NCI-H1417 (cell line): ENCODE measurements around the gene UPF1.
"Not testable (repeated sequence)": the region's sequence is repeated elsewhere in the genome, so short reads cannot be mapped to it uniquely, and the experiment has no call there.

ENCODE experiments used
- DNase-seq, 3 experiments: peaks; one replicate each; lab custom pipeline; 2025; lab: John Stamatoyannopoulos, UW

The UPF1 gene

DNA sequence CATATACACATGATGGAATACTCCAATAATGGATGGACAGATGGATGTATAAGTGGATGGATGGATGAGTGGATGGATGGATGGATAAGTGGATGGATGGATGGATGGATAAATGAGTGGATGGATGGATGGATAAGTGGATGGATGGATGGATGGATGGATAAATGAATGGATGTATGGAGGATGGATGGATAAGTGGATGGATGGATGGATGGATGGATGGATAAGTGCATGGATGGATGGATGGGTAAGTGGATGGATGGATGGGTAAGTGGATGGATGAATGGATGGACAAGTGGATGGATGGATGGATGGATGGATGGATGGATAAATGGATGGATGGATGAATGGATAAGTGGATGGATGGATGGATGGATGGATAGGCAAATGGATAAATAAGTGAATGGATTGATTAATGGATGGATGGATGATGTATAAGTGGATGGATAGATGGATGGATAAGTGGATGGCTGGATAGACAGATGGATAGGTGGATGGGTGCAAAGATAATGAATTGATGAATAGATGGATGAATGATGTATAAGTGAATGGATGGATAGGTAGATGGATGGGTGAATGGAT is 32.3 kb upstream of the UPF1 start:
- no peak for DNase-seq

DNA sequence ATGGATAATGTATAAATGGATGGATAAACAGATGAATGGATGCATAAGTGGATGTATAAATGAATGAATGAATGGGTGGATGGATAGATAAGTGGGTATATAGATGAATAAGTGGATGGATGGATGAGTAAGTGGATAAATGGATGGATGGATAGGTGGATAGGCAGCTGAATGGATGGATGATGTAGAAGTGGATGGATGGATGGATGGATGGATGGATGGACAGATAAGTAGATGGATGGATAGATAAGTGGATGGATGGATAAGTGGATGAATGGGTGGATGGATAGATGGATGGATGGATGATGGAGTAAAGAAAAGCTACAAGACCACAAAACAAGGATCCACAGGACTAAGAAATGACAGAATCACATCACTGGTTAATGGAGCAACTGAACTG is 31.7 kb upstream of the UPF1 start:
- no peak for DNase-seq

DNA sequence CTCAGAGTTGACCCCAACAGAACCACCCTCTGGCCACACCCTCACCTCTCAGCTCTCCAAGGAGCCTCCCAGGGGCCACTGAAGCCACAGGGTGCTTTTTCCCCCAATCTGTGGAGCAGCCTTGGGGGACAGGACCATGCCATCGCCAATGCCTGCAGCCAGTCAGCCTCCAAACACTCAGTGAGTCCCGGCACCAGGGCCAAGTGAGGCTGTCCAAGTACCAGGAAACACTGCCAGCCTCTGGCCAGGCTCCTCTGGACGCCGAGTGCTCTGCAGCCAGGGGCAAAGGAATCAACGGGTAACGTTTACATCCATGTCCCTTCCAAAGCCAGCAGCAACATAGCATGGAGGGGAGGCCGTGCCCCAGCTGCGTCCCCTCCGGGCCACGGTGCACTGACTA is 31.1 kb upstream of the UPF1 start:
- DNase-seq, result no peak

DNA sequence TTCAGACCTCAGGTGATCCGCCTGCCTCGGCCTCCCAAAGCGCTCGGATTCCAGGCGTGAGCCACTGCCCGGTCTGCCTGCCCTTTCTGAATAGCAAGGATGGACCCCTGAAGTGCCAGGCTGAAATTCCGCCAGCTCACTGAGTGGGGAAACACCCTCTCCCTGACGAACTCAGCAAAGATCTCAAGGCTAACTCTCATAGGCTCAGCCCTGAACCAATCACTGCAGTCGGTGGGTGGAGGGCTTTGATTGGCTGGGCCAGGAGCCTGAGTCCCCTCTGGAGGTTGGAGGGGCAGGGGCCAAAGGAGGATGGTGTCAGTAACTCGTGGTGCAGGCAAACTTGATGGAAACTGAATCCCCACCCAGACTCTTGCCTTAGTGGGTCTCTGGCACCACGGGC is 29.4 kb upstream of the UPF1 start:
- DNase-seq, result no peak

DNA sequence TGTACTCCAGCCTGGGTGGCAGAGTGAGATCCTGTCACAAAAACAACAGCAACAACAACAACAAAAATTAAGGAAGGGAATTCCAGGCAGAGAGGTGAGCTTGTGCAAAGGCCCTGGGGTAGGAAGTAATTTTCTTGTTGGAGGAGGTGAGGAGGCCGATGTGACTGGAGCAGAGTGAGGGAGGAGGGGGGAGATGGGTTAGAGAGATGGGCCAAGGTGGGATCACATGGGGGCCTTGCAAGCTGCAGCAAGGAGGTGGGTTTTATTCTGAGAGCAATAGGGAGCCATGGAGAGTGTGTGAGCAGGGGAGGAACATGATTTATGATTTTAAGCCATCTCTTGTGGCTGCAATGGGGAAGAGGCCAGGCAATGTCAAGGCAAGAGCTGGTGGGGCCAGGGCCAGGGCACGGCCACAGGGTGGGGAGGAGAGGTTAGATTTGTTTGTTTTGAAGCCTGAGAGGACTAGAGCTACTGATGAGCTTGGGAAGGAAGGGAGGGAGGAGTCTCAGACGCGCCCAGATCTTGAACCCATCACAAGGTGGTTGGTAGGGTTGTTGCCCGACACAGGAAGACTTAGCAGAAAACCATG is 28.1 kb upstream of the UPF1 start:
- DNase-seq, result no peak

DNA sequence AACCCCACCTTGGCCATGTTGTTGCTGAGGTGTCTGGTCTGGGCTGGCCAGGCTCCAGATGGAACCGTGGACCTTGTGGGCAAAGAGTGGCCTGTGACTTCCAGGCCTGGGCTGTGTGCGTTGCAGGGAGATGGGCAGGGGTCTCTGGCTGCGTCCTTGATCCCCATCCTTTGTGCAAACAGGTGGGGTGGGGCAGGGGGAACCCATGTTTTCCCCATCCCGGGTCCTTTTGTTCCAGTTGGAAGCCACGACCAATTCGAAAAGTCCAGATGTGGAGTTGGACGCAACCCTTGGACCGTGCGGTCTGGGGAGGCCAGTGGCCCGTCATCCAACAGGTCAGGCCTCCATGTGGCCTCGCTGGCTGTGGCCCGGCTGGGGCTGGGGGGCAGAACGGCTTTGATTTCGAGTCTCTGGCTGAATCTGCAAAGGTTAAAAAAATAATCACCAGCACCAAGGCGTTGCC is 27.6 kb upstream of the UPF1 start:
- no peak for DNase-seq

DNA sequence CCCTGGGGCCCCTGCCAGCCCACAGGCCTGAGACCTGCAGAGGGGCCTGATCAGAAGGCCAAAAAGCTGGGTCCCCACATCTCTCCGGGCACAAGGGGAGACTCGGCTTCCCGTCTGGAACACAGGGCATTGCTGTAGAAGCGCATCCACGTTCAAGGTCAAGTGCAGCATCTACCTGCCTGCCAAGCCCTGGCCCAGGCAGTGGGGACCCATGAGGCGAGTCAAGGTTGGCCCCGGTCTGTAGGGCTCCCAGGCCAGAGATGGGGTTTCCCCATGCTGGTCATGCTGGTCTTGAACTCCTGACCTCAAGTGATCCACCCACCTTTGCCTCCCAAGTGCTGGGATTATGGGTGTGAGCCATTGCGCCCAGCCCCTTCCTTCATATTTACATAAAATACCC is 27.1 kb upstream of the UPF1 start:
- no peak for DNase-seq

DNA sequence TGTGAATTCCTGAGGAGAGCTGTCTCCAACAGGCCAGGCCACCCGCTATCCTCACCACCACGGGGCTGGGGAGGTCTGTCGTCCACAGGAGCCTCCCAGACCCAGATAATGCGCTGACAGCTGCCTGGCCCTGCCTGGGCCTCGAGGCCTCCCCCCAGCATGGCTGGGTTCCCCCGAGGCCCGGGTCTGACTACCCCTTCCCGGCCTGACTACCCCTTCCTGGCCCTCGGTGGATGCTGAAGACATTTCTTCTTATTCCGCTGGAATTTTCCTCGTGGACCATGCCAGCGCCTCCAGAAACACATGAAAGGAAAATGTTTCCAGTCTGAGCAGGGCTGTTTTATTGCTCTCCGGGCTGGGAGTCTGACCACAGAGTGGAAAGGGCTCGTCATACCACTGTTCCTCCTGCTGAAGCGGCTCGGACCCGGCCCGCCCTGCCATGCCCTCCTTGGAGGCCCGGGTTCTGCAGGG is 23.9 kb upstream of the UPF1 start:
- DNase-seq, result no peak

DNA sequence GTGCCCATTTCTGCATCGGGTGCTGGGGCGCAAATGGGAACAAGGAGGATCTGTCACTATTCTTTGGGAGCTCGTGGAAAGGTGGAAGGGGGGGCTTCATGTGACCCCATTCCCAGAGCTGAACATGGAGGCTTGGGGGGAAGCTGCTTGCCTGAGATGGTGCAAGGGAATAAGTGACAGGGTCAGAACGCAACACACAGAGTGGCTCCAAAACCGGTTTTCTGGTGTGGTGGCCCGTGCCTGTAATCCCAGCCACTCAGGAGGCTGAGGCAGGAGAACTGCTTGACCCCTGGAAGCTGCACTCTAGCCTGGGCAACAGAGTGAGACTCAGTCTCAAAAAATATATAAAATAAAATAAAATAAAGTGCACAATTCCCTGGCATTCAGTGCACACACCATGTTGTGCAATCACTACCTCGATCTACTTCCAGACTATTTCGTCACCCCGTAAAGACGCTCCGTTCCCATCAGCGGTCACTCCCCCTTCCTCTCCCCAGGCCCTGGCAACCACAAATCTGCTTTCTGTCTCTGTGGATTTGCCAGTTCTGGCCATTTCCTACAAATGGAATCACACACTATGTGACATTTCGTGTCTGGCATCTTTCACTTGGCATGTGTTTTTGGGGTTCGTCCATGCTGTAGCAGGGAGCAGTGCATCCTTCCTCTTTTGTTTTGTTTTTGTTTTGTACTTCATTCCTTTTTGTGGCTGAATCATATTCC is 22.4 kb upstream of the UPF1 start:
- DNase-seq, result no peak

DNA sequence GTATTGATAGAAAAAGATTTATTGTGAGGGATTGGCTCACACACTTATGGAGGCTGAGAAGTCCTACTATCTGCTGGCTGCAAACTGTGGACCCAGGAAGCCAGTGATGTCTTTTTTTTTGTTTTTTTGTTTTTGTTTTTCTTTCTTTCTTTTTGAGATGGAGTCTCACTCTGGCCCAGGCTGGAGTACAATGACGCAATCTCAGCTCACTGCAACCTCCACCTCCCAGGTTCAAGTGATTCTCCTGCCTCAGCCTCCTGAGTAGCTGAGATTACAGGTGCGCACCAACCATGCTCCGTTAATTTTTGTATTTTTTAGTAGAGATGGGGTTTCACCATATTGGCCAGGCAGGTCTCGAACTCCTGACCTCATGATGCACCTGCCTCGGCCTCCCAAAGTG is 20.1 kb upstream of the UPF1 start:
- DNase-seq, result not testable (repeated sequence)

DNA sequence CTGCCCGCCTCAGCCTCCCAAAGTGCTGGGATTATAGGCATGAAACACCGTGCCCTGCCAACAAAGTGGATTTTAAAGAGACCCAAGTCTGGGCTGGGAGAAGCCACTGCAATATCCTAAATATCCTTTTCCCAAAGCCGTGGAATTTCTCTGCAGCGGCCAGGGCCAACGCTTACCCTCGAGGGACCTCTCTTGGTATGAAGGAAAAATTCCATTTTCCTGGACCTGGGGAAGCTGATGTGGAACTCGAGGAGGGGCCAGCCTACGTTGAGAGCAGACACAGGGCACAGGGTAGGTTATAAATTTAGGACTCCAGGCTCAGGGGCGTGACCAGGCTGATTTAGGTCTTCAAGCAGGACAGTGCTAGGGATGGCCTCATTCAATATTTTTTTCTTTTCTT is 17.7 kb upstream of the UPF1 start:
- no peak for DNase-seq

DNA sequence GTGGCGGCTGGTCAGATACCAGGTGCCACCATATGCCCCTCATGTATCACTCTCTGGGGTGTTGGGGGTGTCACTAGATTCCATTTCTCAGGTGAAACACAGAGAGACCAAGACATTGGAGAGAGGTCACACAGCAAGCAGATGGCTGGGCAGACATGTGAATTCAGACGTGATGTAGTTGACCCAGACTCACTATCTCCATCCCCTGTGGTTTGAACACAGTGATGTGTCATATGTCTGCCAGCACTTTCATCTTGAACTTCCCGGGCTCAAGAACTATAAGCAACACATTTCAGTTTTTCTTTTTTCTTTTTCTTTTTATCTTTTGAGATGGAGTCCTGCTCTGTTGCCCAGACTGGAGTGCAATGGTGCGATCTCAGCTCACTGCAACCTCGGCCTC is 16.1 kb upstream of the UPF1 start:
- DNase-seq, result no peak

DNA sequence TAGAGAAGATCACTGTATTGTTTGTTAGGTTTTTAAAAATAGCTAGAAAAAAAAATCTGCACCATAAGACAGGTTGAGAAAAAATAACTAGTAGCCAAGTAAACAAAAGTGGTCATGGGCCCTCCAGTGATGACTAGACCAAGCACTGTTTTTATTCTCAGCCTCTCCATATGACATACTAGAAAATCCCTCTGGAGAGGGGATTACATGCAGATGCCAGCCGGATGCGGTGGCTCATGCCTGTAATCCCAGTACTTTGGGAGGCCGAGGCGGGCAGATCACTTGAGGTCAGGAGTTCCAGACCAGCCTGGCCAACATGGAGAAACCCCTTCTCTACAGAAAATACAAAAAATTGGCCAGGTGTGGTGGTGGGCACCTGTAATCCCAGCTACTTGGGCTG is 15.1 kb upstream of the UPF1 start:
- DNase-seq, result not testable (repeated sequence)

DNA sequence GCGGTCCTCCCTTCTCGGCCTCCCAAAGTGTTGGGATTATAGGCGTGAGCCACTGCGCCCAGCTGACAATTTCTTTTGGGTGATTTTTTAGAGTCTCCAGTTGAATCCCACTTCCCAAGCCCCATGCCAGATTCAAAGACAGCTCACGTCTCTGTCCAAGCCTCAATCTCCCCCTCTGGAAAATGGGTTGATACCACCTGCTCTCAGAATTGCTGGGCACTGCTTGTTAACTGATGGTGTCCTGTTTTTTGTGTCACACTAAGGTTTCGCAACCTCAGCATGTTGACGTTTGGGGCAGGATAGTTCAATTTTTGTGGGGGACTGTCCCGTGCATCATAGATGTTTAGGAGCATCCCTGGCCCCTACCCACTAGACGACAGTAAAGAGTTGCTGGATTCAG is 14.2 kb upstream of the UPF1 start:
- DNase-seq, result no peak

DNA sequence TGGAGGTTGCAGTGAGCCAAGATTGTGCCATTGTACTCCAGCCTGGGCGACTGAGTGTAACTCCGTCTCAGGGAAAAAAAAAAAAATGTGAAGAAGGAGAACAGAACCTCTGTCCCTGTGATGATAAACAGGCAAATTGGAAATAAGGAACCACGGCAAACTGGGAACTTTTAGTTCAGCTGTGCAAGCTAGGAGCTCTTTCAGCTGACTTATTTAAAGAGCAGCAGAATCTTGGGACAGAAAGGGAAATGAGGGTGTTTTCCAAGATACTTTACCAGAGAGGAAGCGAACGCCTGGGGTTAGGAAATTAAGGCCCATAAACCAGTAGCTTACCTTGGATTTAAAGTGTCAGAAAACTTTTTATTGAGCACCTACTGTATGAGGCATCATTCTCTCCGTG is 3.0 kb upstream of the UPF1 start:
- DNase-seq, result no peak

DNA sequence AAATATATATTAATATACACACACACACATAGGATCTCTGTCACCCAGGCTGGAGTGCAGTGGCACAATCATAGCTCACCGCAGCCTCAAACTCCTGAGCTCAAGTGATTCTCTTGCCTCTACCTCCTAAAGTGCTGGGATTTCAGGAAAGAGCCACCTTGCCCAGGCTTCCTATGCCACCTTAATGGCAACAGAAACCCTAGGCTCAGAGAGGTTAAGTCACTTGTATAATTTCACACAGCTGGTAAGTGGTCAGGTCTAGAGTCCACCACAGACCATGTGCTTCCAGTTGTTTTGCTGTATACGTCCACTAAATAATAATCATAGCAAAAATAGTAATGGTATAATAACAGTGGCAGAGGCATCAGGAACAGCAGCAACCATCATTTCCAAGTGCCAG is 1.3 kb upstream of the UPF1 start:
- no peak for DNase-seq

DNA sequence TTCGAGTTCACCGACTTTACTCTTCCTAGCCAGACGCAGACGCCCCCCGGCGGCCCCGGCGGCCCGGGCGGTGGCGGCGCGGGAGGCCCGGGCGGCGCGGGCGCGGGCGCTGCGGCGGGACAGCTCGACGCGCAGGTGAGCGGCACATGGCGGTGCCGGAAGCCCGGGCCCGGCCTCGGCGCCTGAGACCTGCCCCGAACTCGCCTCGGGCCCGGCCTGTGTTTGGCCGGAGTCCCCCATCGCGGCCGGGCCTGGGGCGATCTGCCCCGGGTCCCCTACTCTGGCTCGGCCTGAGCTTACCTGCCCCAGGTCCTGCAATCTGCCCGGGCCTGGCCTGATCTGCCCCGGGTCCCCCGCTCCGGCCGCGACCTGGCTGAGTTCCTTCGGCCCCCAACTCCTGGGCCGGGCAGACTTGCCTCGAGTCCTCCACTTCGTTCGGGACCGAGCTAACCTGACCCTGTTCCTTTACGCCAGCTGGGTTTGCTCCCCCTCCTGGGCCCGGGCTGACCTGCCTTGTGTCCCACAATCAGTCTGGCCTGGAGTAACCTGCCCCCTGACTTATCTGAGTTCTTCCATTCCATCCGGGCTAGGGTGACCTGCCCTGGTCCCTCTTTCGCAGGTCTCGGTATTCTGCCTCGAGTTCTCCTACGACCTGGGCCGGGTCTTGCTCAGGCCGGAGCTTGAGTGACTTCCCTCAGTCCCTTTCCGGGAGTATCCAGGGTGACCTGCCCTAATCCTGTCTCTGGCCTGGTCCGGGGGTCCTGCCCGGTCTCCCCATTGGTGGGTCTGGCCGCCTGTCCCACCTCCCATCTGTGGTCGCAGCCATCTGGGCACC is 764 bp downstream of the UPF1 start:
- peak in 2 of 3 experiments; percentile 30 to 38 for DNase-seq

DNA sequence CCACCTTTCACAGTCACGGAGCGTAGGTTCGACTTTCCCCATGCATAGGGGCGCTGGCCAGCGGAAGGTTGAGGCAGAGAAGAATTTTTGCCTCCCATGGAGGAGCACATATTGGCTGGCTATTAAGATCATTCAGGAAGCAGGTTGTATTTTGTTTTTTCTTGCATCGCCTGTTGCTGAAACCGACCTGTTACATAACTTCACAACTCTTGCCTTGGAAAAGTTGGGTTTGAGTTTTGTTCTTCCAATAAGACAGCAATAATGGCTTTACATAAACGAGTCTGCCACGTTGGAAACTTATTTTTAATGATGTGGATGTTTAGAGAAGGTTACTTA is 1.4 kb downstream of the UPF1 start:
- peak in 1 of 3 experiments; percentile 7 for DNase-seq

DNA sequence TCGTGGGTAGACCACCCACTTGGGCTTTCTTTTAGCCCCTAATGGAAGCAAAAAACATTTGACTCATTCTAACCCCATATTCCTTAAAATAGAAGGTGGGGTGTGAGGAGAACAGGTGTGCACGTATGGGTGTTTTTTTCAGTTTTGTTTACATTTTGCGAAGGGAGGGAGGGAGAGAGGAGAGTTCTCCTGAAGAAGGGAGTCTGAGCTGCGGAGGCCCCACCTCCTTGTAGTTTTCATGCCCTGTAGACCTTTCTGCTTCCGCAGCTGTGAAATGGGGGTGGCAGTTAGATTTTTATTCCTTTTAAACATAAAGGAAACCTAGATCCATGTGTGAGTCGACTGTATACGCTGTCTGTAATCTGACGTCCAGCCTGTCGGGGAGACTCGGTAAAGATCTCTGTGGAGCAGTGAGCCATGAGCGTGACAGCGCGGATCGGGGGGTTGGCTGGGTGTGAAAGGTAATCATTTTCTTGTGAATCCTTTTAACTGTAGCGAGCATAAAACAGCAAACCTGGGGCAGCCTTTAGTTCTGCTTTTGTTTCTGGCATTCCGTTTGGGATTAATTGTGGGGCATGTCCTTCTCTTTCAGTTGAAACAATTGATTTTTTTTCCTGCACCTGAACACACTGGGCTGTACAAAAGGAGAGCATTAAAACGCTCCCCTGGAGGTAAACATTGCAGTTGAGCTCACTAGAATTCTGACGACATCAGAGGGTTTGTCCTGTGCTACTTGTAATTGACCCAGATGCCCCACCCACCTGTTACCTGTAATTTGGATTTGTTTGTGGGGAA is 2.3 kb downstream of the UPF1 start:
- peak in 2 of 3 experiments; percentile 70 to 89 for DNase-seq

DNA sequence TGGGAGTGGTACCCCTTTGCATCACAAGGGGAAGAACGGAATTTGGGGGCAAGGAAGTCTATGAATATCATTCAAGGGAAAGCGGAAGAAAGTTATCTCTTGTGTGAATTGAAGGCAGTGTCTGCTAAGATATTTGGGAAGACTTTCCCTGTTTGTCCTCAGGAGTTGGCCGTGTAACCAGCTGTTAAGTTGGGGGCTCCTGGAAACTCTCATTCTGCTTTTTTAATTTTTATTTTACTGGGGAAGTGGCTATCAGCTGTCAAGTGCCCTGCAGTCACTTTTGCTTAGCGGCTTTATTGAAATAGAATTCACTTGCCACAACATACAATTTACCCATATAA is 2.9 kb downstream of the UPF1 start:
- DNase-seq, result no peak

DNA sequence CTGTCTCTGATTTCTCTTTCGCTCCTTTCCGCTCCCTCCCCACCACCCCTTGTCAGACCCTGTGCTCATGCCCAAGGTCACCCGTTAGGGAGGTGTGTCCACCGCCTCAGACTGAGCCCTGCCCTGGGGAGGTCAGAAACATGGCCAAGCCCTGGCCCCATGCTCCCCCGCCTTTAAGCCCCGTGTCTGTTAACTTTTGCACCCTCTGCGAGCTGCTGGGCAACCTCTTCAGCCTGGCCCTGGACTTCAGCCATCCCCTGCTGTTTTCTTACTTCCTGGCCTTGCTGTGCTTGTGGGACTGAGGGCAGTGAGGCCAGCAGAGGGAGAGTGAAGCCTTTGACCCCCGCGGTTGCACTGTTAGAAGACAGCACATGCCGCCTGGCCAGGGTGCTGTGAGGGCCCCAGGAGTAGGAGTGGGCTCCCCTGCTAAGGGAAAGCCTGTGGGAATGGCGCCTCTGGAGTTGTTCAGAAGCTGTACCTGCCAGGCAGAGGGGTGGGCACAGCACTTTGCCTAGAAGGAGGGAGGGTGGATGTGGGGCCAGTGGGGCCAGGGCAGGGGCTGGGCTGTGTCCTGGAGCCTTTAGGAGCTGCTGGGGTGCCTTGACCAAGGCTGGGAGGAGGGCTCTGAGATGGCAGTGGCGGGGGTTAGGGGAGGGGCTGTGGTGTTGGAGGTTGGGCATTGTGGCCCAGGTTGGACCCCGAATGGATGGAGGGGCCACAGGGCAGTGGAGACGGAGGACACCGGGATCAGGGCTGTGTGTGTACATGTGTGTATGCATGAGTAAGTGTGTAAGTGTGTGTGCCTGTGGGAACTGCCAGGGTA is 7.9 kb downstream of the UPF1 start:
- no peak for DNase-seq
